HuH-7.5 (cell line): ENCODE measurements around the gene PTPRT.

Experiments used
- DNase-seq: peaks from one replicate; pipeline ENCODE4 v3.0.0; 2011; ENCODE audit warnings: low spot score

The PTPRT gene

GRCh38 chr20:42974347-42974746 is 215.4 kb downstream of the PTPRT start:
- no peak for DNase-seq

GRCh38 chr20:42972591-42972990 is 217.1 kb downstream of the PTPRT start:
- DNase-seq = no peak

DNA sequence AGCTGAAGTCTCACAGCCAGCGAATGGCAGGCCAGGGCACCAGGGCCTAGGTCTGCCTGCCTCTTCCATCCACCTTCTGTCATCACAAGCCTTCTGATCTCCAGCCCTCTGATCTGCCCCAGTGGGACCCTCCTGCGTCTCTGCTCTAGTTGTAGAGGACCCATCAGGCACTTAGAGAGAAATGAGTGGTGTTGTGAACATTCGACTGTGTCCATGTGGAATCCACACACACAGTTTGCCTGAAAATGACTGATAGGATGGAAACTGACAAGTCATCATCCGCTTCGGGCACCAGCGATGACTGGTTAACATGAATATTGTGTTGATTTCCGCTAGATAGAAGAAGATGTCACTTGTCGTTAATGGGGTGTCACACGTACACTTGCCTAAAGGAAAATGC is 221.0 kb downstream of the PTPRT start:
- no peak for DNase-seq

GRCh38 chr20:42963796-42964195 is 225.9 kb downstream of the PTPRT start:
- DNase-seq = no peak

DNA sequence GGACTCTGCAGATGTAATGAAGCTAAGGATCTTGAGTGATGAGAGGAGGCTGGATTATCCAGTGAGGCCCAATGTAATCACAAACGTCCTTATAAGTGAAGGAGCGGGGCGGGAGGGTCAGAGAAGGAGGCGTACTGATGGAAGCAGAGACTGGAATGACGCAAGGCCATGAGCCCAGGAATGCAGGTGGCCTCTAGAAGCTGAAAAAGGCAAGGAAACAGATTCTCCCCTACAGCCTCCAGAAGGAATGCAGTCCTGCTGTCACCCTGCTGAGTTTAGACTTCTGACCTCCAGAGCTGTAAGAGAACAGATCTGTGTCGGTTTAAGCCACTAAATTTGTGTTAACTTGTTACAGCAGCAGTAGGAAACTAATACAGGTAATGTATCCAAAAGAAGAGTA is 227.9 kb downstream of the PTPRT start:
- DNase-seq = no peak

DNA sequence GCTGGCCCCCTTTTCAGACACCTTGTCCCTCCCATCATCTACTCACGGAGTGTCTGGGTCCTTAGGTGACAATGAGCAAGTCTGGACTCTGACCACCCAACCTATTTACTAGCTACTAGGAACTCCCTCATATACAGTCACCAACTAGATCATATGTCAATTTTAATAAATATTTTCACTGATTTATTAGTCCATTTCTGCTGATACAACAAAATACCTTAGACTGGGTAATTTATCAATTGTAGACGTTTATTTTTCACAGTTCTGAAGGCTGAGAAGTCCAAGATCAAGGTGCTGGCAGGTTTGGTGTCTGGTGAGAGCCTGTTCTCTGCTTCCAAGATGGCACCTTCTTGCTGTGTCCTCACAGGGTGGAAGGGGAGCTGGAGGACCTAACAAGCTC is 229.7 kb downstream of the PTPRT start:
- DNase-seq = no peak

GRCh38 chr20:42958367-42959069 is 231.2 kb downstream of the PTPRT start:
- DNase-seq = no peak

- no peak for DNase-seq
These were observed 232.0 kb downstream of the PTPRT start for GRCh38 chr20:42957704-42958095.

DNA sequence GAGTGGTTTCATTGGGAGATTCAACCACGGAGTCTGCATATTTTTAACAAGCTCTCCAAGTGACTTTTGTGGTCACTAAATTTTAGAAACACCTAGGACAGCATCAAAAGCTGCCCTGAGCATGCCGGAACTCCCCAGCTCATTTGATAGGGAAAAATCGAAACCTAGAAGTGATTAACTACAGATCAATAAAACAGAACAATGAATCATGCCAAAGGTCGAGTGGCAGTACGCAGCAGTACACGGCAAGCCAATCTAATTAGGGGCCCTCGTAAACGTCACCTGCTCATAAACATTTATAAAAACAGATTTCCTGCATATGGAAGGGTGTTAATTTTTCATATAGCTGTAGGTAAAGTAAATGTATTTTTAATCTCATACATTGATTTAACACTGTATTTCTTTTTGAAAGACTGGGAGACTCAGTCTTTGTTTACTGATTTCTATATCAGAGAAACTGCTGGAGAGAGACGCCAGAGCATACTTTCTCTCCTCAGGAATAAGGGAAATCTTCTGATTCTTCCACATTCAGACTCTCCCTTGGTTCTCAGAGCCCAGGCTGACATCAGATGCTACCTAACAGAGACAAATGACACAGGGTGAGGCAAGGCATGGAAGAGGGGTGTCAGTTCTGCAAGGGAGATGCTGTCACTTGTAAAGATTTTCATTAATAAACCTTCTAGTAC is 232.5 kb downstream of the PTPRT start:
- no peak for DNase-seq

DNA sequence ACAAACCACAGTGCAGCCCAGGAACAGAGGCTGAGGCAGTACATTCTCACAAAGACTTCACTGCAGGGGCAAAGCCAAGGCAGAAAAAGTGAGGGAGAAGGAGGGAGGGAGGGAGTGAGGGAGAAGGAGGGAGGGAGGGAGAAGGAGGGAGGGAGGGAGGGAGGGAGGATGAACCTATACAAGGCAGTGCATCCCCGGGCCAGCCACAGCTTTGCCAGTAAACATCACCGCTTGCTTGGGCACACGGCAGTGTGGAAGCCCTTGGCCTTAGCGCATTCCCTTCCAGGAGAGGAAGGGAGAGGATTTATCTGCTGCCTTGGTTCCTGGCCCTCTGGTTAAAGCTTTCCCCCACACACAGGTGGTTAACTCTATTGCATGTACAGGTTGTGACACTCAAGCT is 234.0 kb downstream of the PTPRT start:
- no peak for DNase-seq

- no peak for DNase-seq
These were observed 234.8 kb downstream of the PTPRT start for GRCh38 chr20:42954951-42955350.

DNA sequence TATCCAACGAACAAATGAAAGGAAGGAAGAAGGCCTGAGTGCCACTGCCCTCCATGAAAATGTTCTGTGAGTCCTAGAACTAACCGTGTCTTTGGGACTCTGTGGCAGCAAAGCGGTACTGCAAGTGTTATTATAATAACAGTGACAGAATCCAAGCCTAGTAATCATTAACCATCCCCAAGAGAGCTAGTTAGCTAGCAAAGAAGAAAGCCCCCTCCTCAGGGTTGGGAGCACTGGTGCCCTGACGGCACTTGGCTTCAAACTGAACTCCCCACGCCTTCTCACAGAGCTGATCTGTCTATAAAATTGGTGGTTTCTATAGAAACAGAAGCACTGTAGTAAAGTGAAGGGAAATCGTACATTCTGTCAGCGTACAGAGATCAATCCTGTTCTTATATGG is 239.8 kb downstream of the PTPRT start:
- no peak for DNase-seq

- no peak for DNase-seq
These were observed 244.3 kb downstream of the PTPRT start for GRCh38 chr20:42945234-42945994.

DNA sequence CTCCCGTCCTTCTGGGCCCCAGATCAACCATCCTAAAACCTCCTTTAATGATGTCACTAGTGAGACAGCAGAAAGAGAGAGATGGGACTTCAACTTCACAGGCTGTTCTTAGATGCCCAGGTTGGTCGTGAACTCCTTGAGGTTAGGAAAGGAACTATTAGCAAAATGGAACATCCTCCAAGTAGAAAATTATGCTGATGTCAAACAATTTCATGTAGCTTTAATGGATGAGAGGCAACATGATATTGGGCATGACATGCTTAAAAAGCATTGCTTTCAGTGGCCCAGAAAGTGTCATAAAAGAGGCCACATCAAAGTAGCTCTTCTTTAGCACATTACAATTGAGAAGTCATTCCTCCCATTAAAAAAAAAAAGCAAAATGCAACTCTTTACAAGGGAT is 248.1 kb downstream of the PTPRT start:
- DNase-seq = no peak

DNA sequence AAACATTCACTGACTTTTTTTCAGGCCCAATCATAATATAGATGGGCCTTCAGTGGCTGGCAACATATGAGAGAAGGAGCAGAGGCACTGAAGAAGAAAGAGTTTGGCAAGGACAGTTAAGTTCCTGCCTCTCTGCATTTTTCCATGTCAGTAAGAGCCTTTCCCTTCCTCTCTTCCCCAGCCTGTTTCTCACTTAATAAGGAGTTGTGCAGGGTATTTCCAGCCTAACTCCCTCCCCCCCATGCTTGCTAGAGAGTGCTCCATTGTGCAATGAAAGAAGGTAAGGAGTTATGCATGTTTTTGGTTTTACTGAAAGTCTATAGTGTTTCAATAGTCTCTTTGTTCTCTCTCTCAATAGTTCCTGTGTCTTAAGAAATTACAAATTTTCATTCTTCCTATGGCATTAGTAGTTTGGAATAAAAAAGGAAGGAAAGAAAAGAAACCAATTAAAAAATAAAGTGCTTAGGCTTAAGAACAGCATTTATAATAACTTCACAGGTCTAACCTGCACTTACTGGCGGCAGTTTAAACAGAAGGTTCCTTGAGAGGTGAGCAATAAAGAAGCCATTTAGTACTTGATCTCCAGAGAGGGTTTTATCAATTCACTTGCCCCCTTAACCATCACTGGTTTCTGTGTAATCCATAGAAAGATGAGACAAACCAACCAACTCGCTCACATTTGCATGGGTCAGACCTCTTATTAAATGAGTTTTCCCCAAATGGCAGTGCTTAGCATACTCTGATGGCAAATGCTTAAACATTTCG is 251.1 kb downstream of the PTPRT start:
- DNase-seq = no peak

DNA sequence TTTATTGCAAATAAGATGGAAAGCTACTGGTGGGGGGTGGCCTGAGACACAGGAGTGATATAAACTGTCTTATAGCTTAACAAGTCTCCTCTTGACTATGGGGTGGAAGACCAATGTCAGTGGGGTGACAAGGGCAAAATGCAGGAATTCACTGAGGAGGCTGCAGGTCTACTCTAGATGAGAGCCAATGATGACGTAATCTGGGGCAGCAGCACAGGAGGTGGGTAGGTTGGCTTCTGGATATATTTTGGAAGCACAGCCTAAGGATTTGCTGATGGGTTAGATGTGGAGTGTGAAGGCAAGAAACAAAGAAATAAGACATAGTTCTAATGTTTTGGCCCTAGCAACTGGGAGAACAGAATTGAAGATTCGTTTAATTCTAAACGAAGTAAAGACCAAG is 253.2 kb downstream of the PTPRT start:
- DNase-seq = no peak

DNA sequence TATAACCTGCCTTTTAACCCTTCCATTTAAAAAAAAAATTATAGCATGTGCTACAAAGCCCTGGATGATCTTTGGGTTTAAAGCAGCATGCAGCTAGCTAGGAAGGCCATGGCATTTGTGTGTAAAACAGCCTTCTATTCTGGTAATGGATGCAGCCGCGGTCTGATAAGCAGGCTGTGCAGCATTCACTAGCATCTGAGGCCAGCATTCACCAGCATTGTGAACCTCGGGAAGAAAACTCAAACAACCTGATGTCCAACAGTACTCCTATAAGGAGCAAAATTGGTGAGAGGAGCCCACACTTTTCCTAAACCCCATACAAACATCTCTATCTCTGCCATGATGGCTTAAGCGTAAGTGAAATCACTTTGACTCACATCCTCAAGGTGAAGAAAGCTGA is 265.5 kb downstream of the PTPRT start:
- no peak for DNase-seq

DNA sequence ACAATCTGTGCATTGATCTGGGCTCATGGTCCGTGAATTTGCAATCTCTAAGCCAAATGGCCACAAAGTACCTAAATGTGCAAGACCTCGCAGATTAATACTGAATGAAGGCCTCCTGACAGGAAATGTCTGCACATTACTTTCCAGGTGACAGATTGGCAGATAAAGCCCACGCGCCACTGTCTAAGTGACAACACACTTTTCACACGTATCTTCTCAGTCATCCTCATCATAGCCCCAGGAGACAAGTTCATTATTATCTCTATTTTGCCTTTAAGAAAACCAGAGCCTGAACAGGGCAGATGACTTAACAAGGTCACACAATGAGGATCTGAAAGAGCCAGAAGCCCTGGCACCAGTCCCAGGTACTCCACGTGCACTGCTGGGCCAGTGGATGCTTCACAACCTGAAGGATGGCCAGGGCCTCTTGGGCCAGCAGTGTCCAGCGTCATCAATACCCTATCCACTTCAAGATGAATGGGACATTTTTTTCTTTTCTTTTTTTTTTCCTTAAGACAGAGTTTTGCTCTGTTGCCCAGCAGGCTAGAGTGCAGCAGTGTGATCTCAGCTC is 266.3 kb downstream of the PTPRT start:
- DNase-seq = no peak

DNA sequence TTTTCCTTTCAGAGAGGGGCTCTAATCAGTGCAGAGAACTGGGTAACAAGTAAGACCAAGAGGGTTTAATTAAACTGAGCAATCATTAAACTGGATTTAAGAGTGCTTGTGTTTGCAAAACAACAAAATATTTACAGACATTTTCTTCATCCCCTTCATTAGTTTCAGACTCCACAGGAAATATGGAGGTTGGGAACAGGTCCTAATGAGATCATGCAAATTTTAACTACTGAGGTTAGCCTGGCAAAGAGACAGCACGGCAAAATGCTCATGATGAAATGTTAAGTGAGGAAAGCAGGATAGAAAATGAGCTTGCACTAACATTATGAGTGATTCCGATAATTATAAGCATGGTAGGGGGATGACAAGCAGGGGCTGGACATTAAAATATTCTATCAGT is 268.9 kb downstream of the PTPRT start:
- DNase-seq = no peak

GRCh38 chr20:42919316-42919715 is 270.4 kb downstream of the PTPRT start:
- no peak for DNase-seq

DNA sequence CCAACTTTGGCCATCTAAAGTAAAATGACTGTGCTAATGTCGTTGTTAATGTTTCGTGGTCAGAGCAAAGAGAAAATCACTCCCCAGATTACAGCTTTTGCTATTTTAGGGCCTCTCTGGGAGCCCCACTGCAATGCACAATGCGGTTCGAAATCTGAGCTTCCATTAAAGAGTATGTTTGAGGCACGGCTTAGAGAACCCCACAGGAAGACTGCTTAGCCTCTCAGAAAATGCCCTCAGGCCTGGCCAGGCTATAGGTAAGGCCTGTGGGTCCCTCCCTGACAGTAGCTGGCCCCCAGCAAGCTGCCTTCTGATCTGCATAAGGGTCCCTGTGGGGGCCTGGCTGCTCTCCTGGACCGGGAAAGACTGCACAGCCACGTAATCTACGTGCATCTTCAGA is 274.6 kb downstream of the PTPRT start:
- no peak for DNase-seq

DNA sequence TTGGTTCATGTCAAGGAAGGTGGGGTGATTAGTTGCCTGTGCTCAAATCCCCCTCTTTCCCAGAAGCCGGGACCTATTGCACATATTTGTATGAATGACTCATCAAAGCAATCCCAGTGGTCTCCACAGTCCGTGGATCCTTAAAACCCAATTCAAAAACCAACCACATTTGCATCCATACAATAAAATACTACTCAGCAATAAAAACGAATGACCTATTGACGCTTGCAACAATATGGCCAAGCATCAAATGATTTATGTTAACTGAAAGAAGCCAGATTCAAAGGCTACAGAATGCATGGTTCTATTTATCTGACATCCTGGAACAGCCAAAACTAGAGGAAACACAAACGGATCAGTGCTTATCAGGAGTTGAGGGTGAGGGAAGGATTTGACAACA is 275.4 kb downstream of the PTPRT start:
- no peak for DNase-seq
